Neural cell (in vitro differentiated cells): Measurements from ENCODE around the gene PLAC8L1. TPM values are rescaled to one million over a fixed set of nuclear protein-coding genes. Genes with fewer than 3 reads are reported as not detected.

Source experiments
- H2AFZ ChIP-seq: fragments of 200-600, 300-800 bp; sonication (generic), shearing (Covaris generic); 2 replicates; pipeline ENCODE4 v1.6.0; 2014; ENCODE audit warnings: low read depth, mild to moderate bottlenecking, antibody characterized with exemption, low read length, moderate library complexity
- H3F3A ChIP-seq: fragments of 200-600 bp; shearing (Covaris generic); 2 replicates; pipeline ENCODE4 v1.6.1; 2016; ENCODE audit warnings: mild to moderate bottlenecking, moderate library complexity, mixed read lengths, antibody characterized with exemption, low read length; ENCODE audit not compliant: insufficient read depth, poor library complexity, severe bottlenecking
- H3K27ac ChIP-seq: fragments of 200-600, 300-800 bp; sonication (generic), shearing (Covaris generic); 2 replicates; pipeline ENCODE4 v1.5.1; 2014; ENCODE audit warnings: mild to moderate bottlenecking, low read length, moderate library complexity
- H3K27me3 ChIP-seq: fragments of 300-800, 200-600 bp; sonication (generic), shearing (Covaris generic); 2 replicates; pipeline ENCODE4 v1.6.0; 2014; ENCODE audit warnings: mild to moderate bottlenecking, low read depth, low read length, moderate library complexity; ENCODE audit not compliant: insufficient read depth
- H3K36me3 ChIP-seq: fragments of 300-800, 200-600 bp; sonication (generic), shearing (Covaris generic); 2 replicates; pipeline ENCODE4 v1.5.1; 2014; ENCODE audit warnings: mild to moderate bottlenecking, antibody characterized with exemption, low read length, moderate library complexity; ENCODE audit not compliant: insufficient read depth
- H3K4me2 ChIP-seq: fragments of 300-800, 200-600 bp; sonication (generic), shearing (Covaris generic); 2 replicates; pipeline ENCODE4 v1.6.0; 2014; ENCODE audit warnings: mild to moderate bottlenecking, low read length
- H3K4me3 ChIP-seq: fragments of 300-800, 200-600 bp; sonication (generic), shearing (Covaris generic); 2 replicates; pipeline ENCODE4 v1.5.1; 2014; ENCODE audit warnings: mild to moderate bottlenecking, low read length, moderate library complexity
- H3K79me2 ChIP-seq: fragments of 200-600 bp; shearing (Covaris generic); replicated peaks from 2 replicates; pipeline ENCODE4 v1.6.0; 2014; ENCODE audit warnings: mild to moderate bottlenecking, low read length, moderate library complexity; ENCODE audit not compliant: insufficient read depth
- H3K9ac ChIP-seq: fragments of 300-800, 200-600 bp; sonication (generic), shearing (Covaris generic); 2 replicates; pipeline ENCODE4 v1.6.1; 2016; ENCODE audit warnings: mild to moderate bottlenecking, low read length, mixed read lengths
- H3K9me2 ChIP-seq: fragments of 200-600 bp; shearing (Covaris generic); 2 replicates; pipeline ENCODE4 v1.6.1; 2016; ENCODE audit warnings: mild to moderate bottlenecking, low read length, mixed read lengths; ENCODE audit not compliant: insufficient read depth
- H3K9me3 ChIP-seq: fragments of 200-600, 300-800 bp; sonication (generic), shearing (Covaris generic); 2 replicates; pipeline ENCODE4 v1.6.1; 2016; ENCODE audit warnings: mild to moderate bottlenecking, mixed run types, low read length, moderate library complexity, mixed read lengths
- H4K20me1 ChIP-seq: fragments of 200-600 bp; shearing (Covaris generic); 2 replicates; pipeline ENCODE4 v1.6.1; 2016; ENCODE audit warnings: mild to moderate bottlenecking, mixed run types; ENCODE audit not compliant: insufficient read depth
- EP300 ChIP-seq: fragments of 450-650 bp; conservative IDR thresholded peaks from 2 replicates; pipeline ENCODE4 v1.6.1; 2014; ENCODE audit warnings: antibody characterized with exemption, mild to moderate bottlenecking, moderate library complexity; ENCODE audit not compliant: poor library complexity, severe bottlenecking
- EZH2 ChIP-seq: fragments of 200-600, 300-800 bp; shearing (Covaris generic), sonication (generic); IDR thresholded peaks from 2 replicates; pipeline ENCODE4 v1.6.1; 2014; ENCODE audit warnings: antibody characterized with exemption, low read length, borderline replicate concordance, mild to moderate bottlenecking; ENCODE audit not compliant: insufficient read depth, poor library complexity, severe bottlenecking
- MXI1 ChIP-seq: fragments of 450-650 bp; conservative IDR thresholded peaks from 2 replicates; pipeline ENCODE4 v1.6.1; 2014; ENCODE audit warnings: antibody characterized with exemption, mild to moderate bottlenecking; ENCODE audit not compliant: poor library complexity, severe bottlenecking
- POLR2AphosphoS5 ChIP-seq: IDR thresholded peaks from 2 replicates; pipeline ENCODE4 v1.6.1; 2012
- RAD21 ChIP-seq: fragments of 450-650 bp; conservative IDR thresholded peaks from 2 replicates; pipeline ENCODE4 v1.6.1; 2014; ENCODE audit warnings: antibody characterized with exemption, mild to moderate bottlenecking, moderate library complexity
- SMC3 ChIP-seq: fragments of 450-650 bp; conservative IDR thresholded peaks from 2 replicates; pipeline ENCODE4 v1.6.1; 2014; ENCODE audit warnings: antibody characterized with exemption, mild to moderate bottlenecking, moderate library complexity; ENCODE audit not compliant: poor library complexity
- TAF1 ChIP-seq: IDR thresholded peaks from 2 replicates; pipeline ENCODE4 v1.6.1; 2012; ENCODE audit warnings: low read depth
- polyA plus RNA-seq: library from polyadenylated mRNA; depleted of rRNA; stranded (reverse); fragments of >200 nt; gene quantifications from 2 replicates; pipeline ENCODE4 v1.2.3, GENCODE V29; 2014
- TF ChIP-seq, protein P1 (sequence below): fragments of 450-650 bp; IDR thresholded peaks from 2 replicates; pipeline ENCODE4 v1.5.1; 2014; ENCODE audit warnings: antibody characterized with exemption, mild to moderate bottlenecking, moderate library complexity; ENCODE audit not compliant: poor library complexity, severe bottlenecking
- TF ChIP-seq, protein P2 (sequence below): IDR thresholded peaks from 2 replicates; pipeline ENCODE4 v1.6.1; 2012; ENCODE audit warnings: borderline replicate concordance

Gene PLAC8L1
- polyA plus RNA-seq, 1 donor from 2014 or later = 0.93 TPM

DNA sequence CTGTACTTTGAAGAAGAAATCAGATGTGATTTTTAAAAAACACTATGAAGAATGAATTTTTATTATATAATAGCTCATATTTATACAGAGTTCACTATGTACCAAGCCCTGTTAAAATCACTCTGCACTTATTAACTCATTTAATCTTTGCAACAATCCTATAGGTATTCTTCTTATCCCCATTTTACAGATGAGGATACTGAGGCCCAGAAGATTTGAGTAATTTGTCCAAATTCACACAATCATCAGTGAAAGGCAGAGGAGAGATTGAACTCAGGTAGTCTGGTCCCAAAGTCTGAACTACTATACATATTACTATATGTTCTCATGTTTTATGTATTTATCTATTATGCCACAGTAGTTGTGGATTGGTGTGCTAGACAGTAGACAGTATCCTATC is 16.1 kb downstream of the PLAC8L1 start:
- H3K36me3 ChIP-seq = no peaks in the 10 kb centered on the region
- H3K9me2 ChIP-seq = no peaks in the 10 kb centered on the region
- H3F3A ChIP-seq = no peaks in the 10 kb centered on the region
- no peak overlapping the region for H3K4me3 ChIP-seq
- no peaks in the 10 kb centered on the region for H3K9me3 ChIP-seq
- TF ChIP-seq SMC3 (no peak), RAD21 (no peak), POLR2AphosphoS5 (no peak), EZH2 (no peak), EP300 (no peak), MXI1 (no peak)
- TF ChIP-seq, protein P1, sequence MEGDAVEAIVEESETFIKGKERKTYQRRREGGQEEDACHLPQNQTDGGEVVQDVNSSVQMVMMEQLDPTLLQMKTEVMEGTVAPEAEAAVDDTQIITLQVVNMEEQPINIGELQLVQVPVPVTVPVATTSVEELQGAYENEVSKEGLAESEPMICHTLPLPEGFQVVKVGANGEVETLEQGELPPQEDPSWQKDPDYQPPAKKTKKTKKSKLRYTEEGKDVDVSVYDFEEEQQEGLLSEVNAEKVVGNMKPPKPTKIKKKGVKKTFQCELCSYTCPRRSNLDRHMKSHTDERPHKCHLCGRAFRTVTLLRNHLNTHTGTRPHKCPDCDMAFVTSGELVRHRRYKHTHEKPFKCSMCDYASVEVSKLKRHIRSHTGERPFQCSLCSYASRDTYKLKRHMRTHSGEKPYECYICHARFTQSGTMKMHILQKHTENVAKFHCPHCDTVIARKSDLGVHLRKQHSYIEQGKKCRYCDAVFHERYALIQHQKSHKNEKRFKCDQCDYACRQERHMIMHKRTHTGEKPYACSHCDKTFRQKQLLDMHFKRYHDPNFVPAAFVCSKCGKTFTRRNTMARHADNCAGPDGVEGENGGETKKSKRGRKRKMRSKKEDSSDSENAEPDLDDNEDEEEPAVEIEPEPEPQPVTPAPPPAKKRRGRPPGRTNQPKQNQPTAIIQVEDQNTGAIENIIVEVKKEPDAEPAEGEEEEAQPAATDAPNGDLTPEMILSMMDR = no peak
- no peaks in the 10 kb centered on the region for H3K79me2 ChIP-seq
- no peak overlapping the region for H3K27ac ChIP-seq
- no peaks in the 10 kb centered on the region for H4K20me1 ChIP-seq
- H3K27me3 ChIP-seq = no peaks in the 10 kb centered on the region
- no peak overlapping the region for H2AFZ ChIP-seq
- H3K9ac ChIP-seq = no peak overlapping the region
- no peak overlapping the region for H3K4me2 ChIP-seq

DNA sequence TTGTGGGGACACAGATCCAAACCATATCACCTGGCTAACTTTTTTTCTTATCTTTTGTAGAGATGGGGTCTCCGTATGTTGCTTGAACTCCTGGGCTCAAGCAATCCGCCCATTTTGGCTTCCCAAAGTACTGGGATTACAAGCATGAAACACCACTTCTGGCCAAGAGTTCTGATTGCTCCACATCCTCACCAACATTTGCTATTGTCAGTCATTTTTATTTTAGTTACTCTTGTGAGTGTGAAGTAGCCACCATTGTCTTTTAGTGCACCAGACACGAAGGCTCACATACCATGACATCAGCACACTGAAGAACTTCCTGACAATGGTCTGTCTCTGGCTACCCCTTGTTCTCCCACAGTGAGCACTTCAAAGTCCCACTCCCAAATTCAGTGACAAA is 17.3 kb downstream of the PLAC8L1 start:
- H4K20me1 ChIP-seq = no peaks in the 10 kb centered on the region
- no peaks in the 10 kb centered on the region for H3K79me2 ChIP-seq
- no peaks in the 10 kb centered on the region for H3K9me2 ChIP-seq
- H3K9ac ChIP-seq = no peak overlapping the region
- no peaks in the 10 kb centered on the region for H3K27me3 ChIP-seq
- H2AFZ ChIP-seq = no peak overlapping the region
- H3K4me2 ChIP-seq = no peak overlapping the region
- H3F3A ChIP-seq = no peaks in the 10 kb centered on the region
- no peak for TF ChIP-seq SMC3
- no peak for TF ChIP-seq RAD21
- no peak for TF ChIP-seq EZH2
- no peak for TF ChIP-seq EP300
- TF ChIP-seq, protein P1 = no peak
- TF ChIP-seq TAF1 = no peak
- TF ChIP-seq, protein P2, sequence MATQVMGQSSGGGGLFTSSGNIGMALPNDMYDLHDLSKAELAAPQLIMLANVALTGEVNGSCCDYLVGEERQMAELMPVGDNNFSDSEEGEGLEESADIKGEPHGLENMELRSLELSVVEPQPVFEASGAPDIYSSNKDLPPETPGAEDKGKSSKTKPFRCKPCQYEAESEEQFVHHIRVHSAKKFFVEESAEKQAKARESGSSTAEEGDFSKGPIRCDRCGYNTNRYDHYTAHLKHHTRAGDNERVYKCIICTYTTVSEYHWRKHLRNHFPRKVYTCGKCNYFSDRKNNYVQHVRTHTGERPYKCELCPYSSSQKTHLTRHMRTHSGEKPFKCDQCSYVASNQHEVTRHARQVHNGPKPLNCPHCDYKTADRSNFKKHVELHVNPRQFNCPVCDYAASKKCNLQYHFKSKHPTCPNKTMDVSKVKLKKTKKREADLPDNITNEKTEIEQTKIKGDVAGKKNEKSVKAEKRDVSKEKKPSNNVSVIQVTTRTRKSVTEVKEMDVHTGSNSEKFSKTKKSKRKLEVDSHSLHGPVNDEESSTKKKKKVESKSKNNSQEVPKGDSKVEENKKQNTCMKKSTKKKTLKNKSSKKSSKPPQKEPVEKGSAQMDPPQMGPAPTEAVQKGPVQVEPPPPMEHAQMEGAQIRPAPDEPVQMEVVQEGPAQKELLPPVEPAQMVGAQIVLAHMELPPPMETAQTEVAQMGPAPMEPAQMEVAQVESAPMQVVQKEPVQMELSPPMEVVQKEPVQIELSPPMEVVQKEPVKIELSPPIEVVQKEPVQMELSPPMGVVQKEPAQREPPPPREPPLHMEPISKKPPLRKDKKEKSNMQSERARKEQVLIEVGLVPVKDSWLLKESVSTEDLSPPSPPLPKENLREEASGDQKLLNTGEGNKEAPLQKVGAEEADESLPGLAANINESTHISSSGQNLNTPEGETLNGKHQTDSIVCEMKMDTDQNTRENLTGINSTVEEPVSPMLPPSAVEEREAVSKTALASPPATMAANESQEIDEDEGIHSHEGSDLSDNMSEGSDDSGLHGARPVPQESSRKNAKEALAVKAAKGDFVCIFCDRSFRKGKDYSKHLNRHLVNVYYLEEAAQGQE = no peak
- no peak for TF ChIP-seq MXI1
- TF ChIP-seq POLR2AphosphoS5 = no peak
- no peak overlapping the region for H3K27ac ChIP-seq
- no peaks in the 10 kb centered on the region for H3K36me3 ChIP-seq
- H3K4me3 ChIP-seq = no peak overlapping the region
- H3K9me3 ChIP-seq = no peaks in the 10 kb centered on the region
